Fibroblast of villous mesenchyme (primary cell): Measurements from ENCODE around the gene MTUS2. TPM values are rescaled to one million over a fixed set of nuclear protein-coding genes. Genes with fewer than 3 reads are reported as not detected.
A peak's percentile ranks its signal among the peaks of the same experiment; 100 is the strongest.

Experiments
- DNase-seq: peaks from one replicate; pipeline ENCODE4 v3.0.0-alpha.2; 2010; ENCODE audit warnings: low read depth
- H3K4me3 ChIP-seq: 2 replicates; pipeline ENCODE4 v1.5.1; 2011; ENCODE audit warnings: low read depth, mild to moderate bottlenecking, low read length
- total RNA-seq: library from RNA; depleted of rRNA; stranded (reverse); fragments of >200 nt; gene quantifications from 2 replicates; pipeline ENCODE4 v1.2.3, GENCODE V29; 2012
- TF ChIP-seq, protein P1 (sequence below): IDR thresholded peaks from 2 replicates; pipeline ENCODE4 v1.5.1; 2012; ENCODE audit warnings: low read depth, mild to moderate bottlenecking, low read length; ENCODE audit not compliant: insufficient read depth

The MTUS2 gene
- total RNA-seq, 1 donor, result 1.3 TPM

DNA sequence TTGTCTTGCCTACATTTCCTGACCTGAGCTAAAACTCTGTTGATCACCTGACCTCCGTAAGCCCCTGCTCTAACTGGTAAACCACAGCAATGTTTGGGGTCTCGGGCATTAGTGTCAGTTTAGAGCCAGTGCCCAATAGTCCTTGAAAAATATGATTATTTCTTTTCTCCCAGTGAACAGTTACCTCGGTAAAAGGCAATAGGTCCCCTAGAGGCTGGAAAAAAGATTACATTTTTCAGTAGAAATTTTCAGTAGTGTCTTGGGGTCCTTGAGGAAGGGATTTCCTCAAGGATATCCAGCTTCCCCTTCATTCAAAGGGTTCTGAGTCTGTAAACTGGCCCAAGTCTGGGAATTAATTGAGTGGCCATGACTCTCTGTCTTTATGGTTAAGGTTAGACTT lies 597.9 kb downstream of the MTUS2 start:
- TF ChIP-seq, protein P1, sequence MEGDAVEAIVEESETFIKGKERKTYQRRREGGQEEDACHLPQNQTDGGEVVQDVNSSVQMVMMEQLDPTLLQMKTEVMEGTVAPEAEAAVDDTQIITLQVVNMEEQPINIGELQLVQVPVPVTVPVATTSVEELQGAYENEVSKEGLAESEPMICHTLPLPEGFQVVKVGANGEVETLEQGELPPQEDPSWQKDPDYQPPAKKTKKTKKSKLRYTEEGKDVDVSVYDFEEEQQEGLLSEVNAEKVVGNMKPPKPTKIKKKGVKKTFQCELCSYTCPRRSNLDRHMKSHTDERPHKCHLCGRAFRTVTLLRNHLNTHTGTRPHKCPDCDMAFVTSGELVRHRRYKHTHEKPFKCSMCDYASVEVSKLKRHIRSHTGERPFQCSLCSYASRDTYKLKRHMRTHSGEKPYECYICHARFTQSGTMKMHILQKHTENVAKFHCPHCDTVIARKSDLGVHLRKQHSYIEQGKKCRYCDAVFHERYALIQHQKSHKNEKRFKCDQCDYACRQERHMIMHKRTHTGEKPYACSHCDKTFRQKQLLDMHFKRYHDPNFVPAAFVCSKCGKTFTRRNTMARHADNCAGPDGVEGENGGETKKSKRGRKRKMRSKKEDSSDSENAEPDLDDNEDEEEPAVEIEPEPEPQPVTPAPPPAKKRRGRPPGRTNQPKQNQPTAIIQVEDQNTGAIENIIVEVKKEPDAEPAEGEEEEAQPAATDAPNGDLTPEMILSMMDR, result peak; percentile 20
- no peak for DNase-seq
- H3K4me3 ChIP-seq, result no peak overlapping the region

DNA sequence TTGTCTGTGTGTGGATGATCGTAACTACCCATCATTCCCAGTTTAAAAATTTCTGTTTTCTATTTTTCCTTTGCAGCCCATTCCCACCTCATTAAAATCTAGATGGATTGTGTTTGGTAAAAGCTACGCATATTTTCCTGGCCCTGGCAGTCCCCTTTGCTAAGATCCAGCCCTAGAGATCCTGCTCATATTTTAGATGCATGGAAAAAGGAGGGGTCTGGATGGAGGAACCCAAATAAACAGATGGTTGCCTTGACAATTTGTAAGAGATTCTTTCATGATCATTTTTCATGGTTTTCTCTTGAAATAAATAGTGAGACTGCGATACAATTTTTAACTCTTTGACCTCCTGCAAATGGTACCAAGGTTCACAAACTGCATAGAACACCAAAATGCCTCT lies 601.0 kb downstream of the MTUS2 start:
- DNase-seq, result no peak
- H3K4me3 ChIP-seq, result no peak overlapping the region
- TF ChIP-seq, protein P1, result no peak

DNA sequence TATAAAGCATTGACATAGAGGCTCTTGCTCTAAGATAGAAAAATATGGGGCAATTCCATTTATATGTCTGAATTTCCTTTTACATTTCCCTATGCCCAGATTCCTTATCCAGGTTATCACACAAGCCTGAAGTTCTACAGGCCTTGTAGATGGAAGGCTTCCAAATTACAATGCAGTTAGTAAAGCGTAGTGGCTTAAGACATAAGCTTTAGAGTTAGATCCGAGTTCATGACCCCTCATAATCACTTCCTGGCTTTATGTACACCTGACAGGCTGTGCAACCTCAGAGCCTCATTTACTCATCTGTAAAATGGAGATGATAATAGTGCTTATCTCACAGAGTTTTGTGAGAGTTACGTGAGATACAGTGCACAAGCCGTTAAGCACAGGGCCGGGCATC lies 601.9 kb downstream of the MTUS2 start:
- no peak for DNase-seq
- TF ChIP-seq, protein P1, result no peak
- no peak overlapping the region for H3K4me3 ChIP-seq

DNA sequence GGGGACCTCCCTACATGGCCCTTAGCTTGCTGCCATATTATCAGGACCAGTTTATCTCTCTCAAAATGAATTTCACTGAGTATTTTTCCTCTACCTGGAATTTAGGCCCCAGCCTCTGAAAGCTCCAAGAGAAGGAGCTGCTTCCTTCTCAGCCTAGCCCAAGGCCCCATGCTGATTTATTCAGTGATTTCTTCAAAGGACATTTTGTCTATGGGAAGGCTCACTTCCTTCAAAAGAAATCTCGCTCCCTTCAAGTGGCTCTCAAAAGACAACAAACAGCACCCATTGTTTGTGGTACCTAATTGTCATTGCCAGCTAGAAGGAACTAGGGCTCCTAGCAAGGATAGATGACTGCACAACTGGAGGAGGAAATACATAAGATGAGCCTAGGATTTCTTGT lies 602.9 kb downstream of the MTUS2 start:
- no peak for DNase-seq
- no peak overlapping the region for H3K4me3 ChIP-seq
- TF ChIP-seq, protein P1, result no peak

DNA sequence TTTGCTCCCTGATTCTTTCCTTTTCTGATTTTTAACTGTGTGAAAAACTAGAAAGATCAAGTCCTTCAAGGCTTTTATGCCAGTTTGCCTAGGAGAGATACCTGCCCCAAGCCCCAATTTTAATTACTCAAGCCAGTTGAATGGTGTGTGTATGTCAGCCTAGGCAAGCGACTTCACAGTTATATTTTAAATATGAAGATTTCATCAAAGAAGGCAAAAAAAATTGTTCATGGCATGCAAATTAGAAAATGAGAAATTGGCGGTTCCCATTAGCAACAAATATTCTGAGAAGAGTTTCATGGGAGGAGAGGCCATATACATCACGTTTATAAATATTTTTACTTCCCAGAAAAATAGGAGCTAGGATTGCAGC lies 607.8 kb downstream of the MTUS2 start:
- TF ChIP-seq, protein P1, result no peak
- peak overlapping the region; percentile 29 for H3K4me3 ChIP-seq
- no peak for DNase-seq

DNA sequence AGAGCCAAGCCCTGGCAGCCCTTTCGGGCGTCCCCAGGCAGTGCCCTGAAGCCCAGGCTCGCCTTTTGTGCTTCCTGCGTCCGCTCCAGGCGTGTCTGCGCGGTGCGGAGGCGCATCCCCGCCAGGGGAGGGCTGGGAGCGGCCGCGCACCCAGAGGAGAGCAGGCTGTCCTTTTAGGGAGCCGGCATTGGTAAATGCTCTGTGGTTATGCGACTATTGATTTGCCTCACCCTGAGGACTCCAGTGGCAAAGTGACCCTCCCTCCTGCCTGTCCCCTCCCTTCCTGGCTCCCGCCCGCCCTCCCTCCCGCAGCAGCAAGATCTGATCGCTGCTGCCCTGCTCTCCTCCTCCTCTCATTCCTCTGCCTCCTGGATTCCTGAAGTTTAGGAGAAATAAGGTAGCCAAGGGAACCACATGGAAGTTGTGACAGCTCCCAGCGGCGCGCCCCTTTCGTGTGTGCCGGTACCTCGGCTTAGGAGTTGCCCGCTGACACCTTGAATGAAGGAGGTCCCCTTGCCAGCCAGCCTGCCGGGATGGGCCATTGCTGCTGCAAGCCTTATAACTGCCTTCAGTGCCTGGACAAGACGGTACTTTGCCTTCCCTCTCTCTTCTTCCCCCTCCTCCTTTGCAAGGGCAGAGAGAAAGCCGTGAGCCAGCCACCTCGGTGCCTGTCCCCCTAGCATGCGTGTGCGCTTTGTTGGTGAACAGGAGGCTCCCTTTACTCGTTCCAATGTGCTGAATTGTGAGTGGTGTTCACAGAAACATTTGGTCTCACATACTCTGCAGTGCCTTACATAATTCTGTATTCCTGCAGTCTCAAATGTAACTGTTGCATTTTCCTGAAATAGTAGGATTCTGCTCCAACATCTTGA lies 608.4 kb downstream of the MTUS2 start:
- peak overlapping the region; percentile 29 for H3K4me3 ChIP-seq
- TF ChIP-seq, protein P1, result no peak
- peak; percentile 17 for DNase-seq

DNA sequence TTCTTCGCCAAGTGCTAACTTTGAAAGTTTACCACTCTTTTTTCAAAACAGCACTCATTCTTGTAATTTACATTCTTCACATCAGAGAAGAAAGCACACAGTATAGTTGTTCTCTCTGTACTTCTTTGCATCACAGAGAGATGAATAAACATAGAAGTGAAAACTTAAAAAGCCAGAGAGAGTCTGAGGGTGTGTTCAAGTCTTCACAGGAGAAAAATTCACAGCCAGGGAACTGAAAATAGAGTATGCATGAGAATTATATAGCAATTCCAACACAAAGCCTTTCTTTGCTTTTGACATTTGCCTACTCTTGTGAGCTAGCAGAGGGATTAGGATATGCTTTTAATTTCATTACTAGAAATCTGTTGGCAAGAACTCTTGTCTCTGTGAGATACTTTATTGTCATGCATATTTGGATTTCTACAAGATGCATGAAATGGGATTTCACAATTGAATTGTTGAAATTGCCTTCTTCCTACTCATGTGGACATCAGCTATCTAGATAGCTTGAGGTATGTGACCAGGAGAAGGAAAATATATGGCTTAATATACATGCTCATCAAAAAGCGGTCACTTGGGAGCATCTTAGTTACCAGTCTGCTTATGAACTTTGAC lies 609.3 kb downstream of the MTUS2 start:
- no peak for DNase-seq
- H3K4me3 ChIP-seq, result no peak overlapping the region
- TF ChIP-seq, protein P1, result no peak
